Measurements from ENCODE around the gene SRPK3.
A peak's percentile ranks its signal among the peaks of the same experiment; 100 is the strongest.

SRPK3 gene, protein sequence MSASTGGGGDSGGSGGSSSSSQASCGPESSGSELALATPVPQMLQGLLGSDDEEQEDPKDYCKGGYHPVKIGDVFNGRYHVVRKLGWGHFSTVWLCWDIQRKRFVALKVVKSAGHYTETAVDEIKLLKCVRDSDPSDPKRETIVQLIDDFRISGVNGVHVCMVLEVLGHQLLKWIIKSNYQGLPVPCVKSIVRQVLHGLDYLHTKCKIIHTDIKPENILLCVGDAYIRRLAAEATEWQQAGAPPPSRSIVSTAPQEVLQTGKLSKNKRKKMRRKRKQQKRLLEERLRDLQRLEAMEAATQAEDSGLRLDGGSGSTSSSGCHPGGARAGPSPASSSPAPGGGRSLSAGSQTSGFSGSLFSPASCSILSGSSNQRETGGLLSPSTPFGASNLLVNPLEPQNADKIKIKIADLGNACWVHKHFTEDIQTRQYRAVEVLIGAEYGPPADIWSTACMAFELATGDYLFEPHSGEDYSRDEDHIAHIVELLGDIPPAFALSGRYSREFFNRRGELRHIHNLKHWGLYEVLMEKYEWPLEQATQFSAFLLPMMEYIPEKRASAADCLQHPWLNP

GRCh38 chrX:153780678-153781427, at the start of gene SRPK3:
SRPK3 (plus strand) TSS chrX:153781041; CDS start chrX:153781087, 46 bp downstream.
- TF ChIP-seq, protein P1, sequence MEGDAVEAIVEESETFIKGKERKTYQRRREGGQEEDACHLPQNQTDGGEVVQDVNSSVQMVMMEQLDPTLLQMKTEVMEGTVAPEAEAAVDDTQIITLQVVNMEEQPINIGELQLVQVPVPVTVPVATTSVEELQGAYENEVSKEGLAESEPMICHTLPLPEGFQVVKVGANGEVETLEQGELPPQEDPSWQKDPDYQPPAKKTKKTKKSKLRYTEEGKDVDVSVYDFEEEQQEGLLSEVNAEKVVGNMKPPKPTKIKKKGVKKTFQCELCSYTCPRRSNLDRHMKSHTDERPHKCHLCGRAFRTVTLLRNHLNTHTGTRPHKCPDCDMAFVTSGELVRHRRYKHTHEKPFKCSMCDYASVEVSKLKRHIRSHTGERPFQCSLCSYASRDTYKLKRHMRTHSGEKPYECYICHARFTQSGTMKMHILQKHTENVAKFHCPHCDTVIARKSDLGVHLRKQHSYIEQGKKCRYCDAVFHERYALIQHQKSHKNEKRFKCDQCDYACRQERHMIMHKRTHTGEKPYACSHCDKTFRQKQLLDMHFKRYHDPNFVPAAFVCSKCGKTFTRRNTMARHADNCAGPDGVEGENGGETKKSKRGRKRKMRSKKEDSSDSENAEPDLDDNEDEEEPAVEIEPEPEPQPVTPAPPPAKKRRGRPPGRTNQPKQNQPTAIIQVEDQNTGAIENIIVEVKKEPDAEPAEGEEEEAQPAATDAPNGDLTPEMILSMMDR (conservative IDR thresholded peaks at IDR 0.05) = no peak
- no peak for TF ChIP-seq ZFX (IDR thresholded peaks at IDR 0.05)
- peak within 1 kb of the TSS; percentile 21; the same call in 1 of the 2 replicates for H3K27ac ChIP-seq

GRCh38 chrX:153731117-153731844, 49.6 kb upstream of the SRPK3 start:
- H3K27ac ChIP-seq = no peak overlapping the region
- TF ChIP-seq ZFX (IDR thresholded peaks at IDR 0.05) = no peak
- TF ChIP-seq, protein P1 (conservative IDR thresholded peaks at IDR 0.05) = no peak

- TF ChIP-seq ZFX (IDR thresholded peaks at IDR 0.05) = no peak
- TF ChIP-seq, protein P1 (conservative IDR thresholded peaks at IDR 0.05) = no peak
- no peak overlapping the region for H3K27ac ChIP-seq
Observed at GRCh38 chrX:153731845-153732215, 49.0 kb upstream of the SRPK3 start.

DNA sequence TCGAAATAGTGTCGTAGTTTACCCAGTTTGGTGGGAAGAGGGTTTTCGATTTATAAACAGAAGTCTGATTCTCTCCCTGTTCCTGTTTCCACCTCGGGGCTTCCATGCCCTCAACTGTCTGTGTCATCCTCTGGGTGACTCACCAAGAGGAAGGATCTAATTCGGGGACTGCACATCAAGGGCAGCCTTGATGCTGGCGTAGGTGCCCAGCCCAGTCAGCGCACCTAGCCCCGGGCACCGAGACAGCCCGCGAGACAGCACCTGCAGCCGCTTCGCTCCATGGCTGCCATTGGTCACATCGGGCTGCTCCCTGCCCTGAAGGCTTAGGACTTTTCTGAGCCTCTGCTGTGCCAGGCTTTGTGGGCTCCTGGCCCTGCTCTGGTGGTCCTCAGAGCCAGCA, 48.4 kb upstream of the SRPK3 start:
- TF ChIP-seq, protein P1 (conservative IDR thresholded peaks at IDR 0.05) = no peak
- no peak for TF ChIP-seq ZFX (IDR thresholded peaks at IDR 0.05)

GRCh38 chrX:153733651-153734240, 47.1 kb upstream of the SRPK3 start:
- H3K27ac ChIP-seq = no peak overlapping the region
- TF ChIP-seq ZFX (IDR thresholded peaks at IDR 0.05) = no peak
- TF ChIP-seq, protein P1 (conservative IDR thresholded peaks at IDR 0.05) = no peak

More for the DNA sequence above, 48.4 kb upstream of the SRPK3 start:
- H3K27ac ChIP-seq = no peak overlapping the region

- H3K27ac ChIP-seq = no peak overlapping the region
- TF ChIP-seq ZFX (IDR thresholded peaks at IDR 0.05) = no peak
- TF ChIP-seq, protein P1 (conservative IDR thresholded peaks at IDR 0.05) = no peak
Observed at GRCh38 chrX:153734871-153735270, 46.0 kb upstream of the SRPK3 start.
